Breast epithelium (tissue), 4 donors: ENCODE results near the gene LPP. TPM values are rescaled to one million over a fixed set of nuclear protein-coding genes. Genes with fewer than 3 reads are reported as not detected.
A peak's percentile ranks its signal among the peaks of the same experiment; 100 is the strongest.

ENCODE experiments used
- DNase-seq, 2 donors: peaks; one replicate each; pipeline ENCODE4 v3.0.0-alpha.2; 2019; ENCODE audit warnings: low spot score in 2 of 2
- H3K27ac ChIP-seq, 2 donors: fragments of 200-600 bp; sonication (generic) in 1 of 2; one replicate each; pipeline ENCODE4 v1.5.1; 2016 to 2019; ENCODE audit warnings: mild to moderate bottlenecking in 1 of 2
- H3K27me3 ChIP-seq, 2 donors: fragments of 200-600 bp; sonication (generic) in 1 of 2; one replicate each; pipeline versions ENCODE4 v1.5.1 to v1.6.0; 2017 to 2019; ENCODE audit warnings: control low read depth in 1 of 2, mild to moderate bottlenecking in 1 of 2
- H3K36me3 ChIP-seq: fragments of 200-600 bp; one replicate; pipeline ENCODE4 v1.5.1; 2019
- H3K4me1 ChIP-seq, 2 donors: fragments of 200-600 bp; sonication (generic); one replicate each; pipeline ENCODE4 v1.5.1; 2016 to 2019; ENCODE audit warnings: control low read depth in 1 of 2
- H3K4me3 ChIP-seq, 3 donors: fragments of 200-600 bp; sonication (generic); 1 replicate in 2 of 3; 2 replicates in 1 of 3; pipeline ENCODE4 v1.5.1; 2016 to 2019; ENCODE audit warnings: mild to moderate bottlenecking in 3 of 3, moderate library complexity in 2 of 3
- H3K9me3 ChIP-seq, 2 donors: fragments of 200-600 bp; sonication (generic) in 1 of 2; one replicate each; pipeline ENCODE4 v1.5.1; 2016 to 2019; ENCODE audit warnings: control low read depth in 1 of 2
- POLR2A ChIP-seq: fragments of 450-650 bp; IDR thresholded peaks from one replicate; pipeline ENCODE4 v1.6.1; 2016; ENCODE audit warnings: antibody characterized with exemption, mild to moderate bottlenecking, moderate library complexity
- POLR2AphosphoS5 ChIP-seq, 3 donors: sonication (generic); formaldehyde crosslinking; IDR thresholded peaks; one replicate each; pipeline ENCODE4 v1.6.1; 2017; ENCODE audit warnings: antibody characterized with exemption in 3 of 3
- intact Hi-C: fragments of 100-400 bp; cut with DNase I; formaldehyde crosslinking; loops from one replicate; pipeline ENCODE4 v1.15.1; 2023; ENCODE audit warnings: low total_unique reads
- total RNA-seq, 3 donors: library from RNA; depleted of rRNA; stranded (reverse); fragments of >200 nt; gene quantifications; one replicate each; pipeline ENCODE4 v1.1.0, GENCODE V29; 2016
- TF ChIP-seq, protein P1 (sequence below), 3 donors: fragments of 450-650 bp; IDR thresholded peaks; one replicate each; pipeline ENCODE4 v1.5.1; 2016 to 2017; ENCODE audit warnings: antibody characterized with exemption in 3 of 3, mild to moderate bottlenecking in 3 of 3, moderate library complexity in 3 of 3

The LPP gene
- total RNA-seq, 3 donors from 2014 or later: 135 to 183 (median 147) TPM

DNA sequence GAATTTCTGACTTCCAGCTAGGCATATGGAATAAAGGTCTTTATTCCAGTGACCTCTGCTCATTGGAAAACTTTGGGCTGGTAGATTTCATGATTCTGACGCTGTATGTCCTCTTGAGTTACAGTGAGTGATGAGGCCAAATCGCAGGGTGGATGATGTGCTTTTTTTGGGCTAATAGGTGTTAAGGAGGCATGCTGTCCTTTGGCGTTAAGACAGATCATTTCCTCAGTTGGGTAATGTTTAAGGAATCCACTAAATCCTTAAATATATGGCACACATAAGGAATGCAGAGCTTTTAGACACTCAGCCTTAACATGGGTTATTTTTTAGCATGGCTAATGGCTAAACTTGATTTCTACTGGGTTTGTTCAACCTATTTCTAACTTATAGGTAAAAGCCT, 87.9 kb downstream of the LPP start:
- intact Hi-C loops: no loop called here
- TF ChIP-seq POLR2AphosphoS5 (IDR thresholded peaks at IDR 0.05): no peak
- TF ChIP-seq, protein P1, sequence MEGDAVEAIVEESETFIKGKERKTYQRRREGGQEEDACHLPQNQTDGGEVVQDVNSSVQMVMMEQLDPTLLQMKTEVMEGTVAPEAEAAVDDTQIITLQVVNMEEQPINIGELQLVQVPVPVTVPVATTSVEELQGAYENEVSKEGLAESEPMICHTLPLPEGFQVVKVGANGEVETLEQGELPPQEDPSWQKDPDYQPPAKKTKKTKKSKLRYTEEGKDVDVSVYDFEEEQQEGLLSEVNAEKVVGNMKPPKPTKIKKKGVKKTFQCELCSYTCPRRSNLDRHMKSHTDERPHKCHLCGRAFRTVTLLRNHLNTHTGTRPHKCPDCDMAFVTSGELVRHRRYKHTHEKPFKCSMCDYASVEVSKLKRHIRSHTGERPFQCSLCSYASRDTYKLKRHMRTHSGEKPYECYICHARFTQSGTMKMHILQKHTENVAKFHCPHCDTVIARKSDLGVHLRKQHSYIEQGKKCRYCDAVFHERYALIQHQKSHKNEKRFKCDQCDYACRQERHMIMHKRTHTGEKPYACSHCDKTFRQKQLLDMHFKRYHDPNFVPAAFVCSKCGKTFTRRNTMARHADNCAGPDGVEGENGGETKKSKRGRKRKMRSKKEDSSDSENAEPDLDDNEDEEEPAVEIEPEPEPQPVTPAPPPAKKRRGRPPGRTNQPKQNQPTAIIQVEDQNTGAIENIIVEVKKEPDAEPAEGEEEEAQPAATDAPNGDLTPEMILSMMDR (IDR thresholded peaks at IDR 0.05): no peak
- TF ChIP-seq POLR2A: no peak
- H3K4me1 ChIP-seq: peaks cover 0 to 7% of the 10 kb centered on the region in 2 donors
- H3K36me3 ChIP-seq: no peaks in the 10 kb centered on the region
- H3K9me3 ChIP-seq: no peaks in the 10 kb centered on the region
- H3K4me3 ChIP-seq: no peak overlapping the region
- no peak for DNase-seq
- peak overlapping the region; percentile 75 to 76 for H3K27ac ChIP-seq
- H3K27me3 ChIP-seq: no peaks in the 10 kb centered on the region

DNA sequence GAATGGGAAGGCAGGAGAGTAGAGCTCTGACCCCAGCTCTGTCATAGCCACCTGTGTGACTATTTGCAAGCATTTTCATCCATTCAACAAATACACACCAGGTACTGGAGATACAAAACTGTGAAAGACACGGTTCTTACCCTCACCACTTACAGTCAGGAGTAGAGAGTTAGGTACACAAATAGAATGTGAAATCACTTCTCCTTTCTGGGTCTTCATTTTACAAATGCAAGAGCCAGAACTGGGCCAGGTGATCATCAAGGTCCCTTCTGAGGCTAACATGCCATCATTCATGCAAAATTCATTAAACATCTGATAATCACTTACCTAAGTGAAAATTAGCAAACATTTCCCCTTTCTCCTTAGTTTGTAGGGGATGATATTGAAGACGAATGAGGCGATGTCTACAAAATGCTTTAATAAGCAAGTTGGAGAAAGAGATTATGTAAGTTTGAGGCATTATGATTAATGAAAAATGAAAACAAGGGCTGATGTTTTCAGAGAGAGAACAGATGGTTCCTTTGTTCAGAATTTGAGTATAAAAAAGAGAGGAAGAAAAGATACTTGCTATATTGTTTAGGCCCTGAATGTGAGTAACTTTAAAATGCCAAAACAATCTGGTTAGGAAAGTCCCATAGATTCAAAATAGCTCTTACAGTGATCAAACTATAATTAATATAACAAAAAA, 88.6 kb downstream of the LPP start:
- no peaks in the 10 kb centered on the region for H3K36me3 ChIP-seq
- no peaks in the 10 kb centered on the region for H3K9me3 ChIP-seq
- peak overlapping the region; percentile 75 to 76 for H3K27ac ChIP-seq
- DNase-seq: no peak
- no peak overlapping the region for H3K4me3 ChIP-seq
- H3K4me1 ChIP-seq: peaks cover 0 to 7% of the 10 kb centered on the region in 2 donors
- intact Hi-C loops: no loop called here
- H3K27me3 ChIP-seq: no peaks in the 10 kb centered on the region
- TF ChIP-seq POLR2A: no peak
- TF ChIP-seq POLR2AphosphoS5 (IDR thresholded peaks at IDR 0.05): no peak
- TF ChIP-seq, protein P1 (IDR thresholded peaks at IDR 0.05): no peak

DNA sequence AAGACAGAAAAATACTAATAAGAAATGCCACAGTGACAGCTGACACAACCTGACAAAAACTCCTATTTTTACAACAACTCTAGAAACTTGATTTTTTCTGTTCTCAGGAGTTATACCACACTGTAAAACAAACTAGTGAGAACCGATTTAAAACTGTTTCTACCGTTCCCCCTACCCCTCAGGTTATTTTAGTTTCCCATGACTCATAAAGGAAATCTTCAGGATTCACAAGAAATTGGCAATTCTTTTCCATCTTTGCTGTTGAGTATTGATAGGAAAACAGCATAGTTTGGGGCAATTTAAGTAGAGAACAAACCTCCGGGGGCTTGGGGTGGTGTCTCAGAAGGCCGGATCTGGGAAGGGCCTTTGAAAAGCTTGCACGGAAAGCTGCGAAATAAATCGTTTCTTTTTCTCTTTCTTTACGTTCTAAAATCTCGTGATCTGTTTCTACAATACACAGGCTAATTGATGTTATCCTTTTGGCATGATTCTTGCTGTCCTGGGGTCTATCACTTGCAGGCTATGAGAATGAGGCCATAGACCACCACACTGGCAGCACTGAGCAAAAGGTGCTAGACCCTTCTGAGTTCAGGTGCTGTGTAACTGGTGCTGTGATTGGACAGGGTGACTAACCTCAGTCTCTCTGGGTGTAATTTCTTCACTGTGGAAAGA, 89.3 kb downstream of the LPP start:
- H3K4me1 ChIP-seq: peaks cover 0 to 7% of the 10 kb centered on the region in 2 donors
- TF ChIP-seq, protein P1 (IDR thresholded peaks at IDR 0.05): no peak
- no peak for TF ChIP-seq POLR2AphosphoS5 (IDR thresholded peaks at IDR 0.05)
- no peak for TF ChIP-seq POLR2A
- intact Hi-C loops: no loop called here

DNA sequence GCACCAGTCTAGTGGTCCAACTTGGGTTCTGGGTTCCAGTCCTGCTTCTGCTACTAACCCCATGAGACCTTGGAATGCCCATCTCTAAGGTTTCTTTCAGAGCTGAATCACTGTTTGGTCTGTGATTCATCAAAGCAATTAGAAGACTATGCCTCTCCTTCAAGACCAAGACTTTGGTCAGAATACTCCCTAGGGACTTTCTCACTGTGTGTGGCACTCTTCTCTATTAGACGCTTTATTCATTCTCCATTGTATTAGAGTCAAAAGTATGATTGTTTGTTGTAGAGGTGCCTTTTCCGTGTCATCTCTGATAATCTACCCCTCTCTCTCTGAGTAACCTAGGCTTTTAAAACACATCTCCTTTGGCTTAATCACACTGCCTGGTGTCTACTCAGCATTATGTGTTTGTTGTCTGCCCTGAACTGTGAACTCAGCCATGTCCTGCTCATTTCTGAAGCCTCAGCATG, 90.5 kb downstream of the LPP start:
- peaks cover 0 to 7% of the 10 kb centered on the region in 2 donors for H3K4me1 ChIP-seq
- H3K9me3 ChIP-seq: no peaks in the 10 kb centered on the region
- no peaks in the 10 kb centered on the region for H3K27me3 ChIP-seq
- no peak overlapping the region for H3K4me3 ChIP-seq
- intact Hi-C loops: no loop called here
- no peaks in the 10 kb centered on the region for H3K36me3 ChIP-seq
- TF ChIP-seq POLR2AphosphoS5 (IDR thresholded peaks at IDR 0.05): no peak
- TF ChIP-seq POLR2A: no peak
- TF ChIP-seq, protein P1 (IDR thresholded peaks at IDR 0.05): no peak
- peak overlapping the region; percentile 69 to 76 for H3K27ac ChIP-seq
- DNase-seq: no peak

More for the DNA sequence above, 89.3 kb downstream of the LPP start:
- Histone ChIP-seq H3K27me3 (no peaks in the 10 kb centered on the region), H3K36me3 (no peaks in the 10 kb centered on the region), H3K4me3 (no peak overlapping the region), H3K9me3 (no peaks in the 10 kb centered on the region), H3K27ac (peak overlapping the region; percentile 76 to 81)
- DNase-seq: no peak

DNA sequence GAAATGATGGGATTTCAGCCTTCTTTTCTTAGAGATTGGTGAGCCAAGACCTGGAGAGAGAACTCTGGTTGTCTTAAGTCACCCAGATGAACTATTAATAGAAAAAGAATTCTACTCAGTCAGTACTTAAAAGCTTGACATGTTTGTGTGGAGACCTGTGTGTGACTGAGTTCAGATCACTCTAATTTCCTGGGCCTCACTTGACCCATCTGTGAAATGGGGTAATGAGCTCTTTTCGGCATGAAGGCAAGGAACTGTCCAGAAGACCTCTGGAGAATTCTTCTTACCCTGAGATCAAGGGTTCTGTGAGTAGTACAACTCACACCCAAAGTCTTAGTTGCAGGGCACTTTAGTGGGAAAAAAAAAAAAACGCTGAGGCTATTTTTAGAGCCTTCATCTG, 92.9 kb downstream of the LPP start:
- intact Hi-C loops: no loop called here
- Histone ChIP-seq H3K27ac (peak overlapping the region; percentile 1 to 8), H3K9me3 (no peaks in the 10 kb centered on the region), H3K36me3 (no peaks in the 10 kb centered on the region), H3K27me3 (no peaks in the 10 kb centered on the region), H3K4me1 (peaks cover 0 to 7% of the 10 kb centered on the region in 2 donors), H3K4me3 (no peak overlapping the region)
- TF ChIP-seq POLR2AphosphoS5 (IDR thresholded peaks at IDR 0.05) (no peak), POLR2A (no peak)
- TF ChIP-seq, protein P1 (IDR thresholded peaks at IDR 0.05): no peak
- no peak for DNase-seq
